Endothelial cell of umbilical vein (primary cell): ENCODE results near the gene SLC46A3. TPM values are rescaled to one million over a fixed set of nuclear protein-coding genes. Genes with fewer than 3 reads are reported as not detected.
A peak's percentile ranks its signal among the peaks of the same experiment; 100 is the strongest.

ENCODE experiments used
- BruUV-seq: library from RNA; stranded (reverse); fragments of 400-500 nt; replicated peaks from 2 replicates; lab custom pipeline; 2021; lab: Mats Ljungman, UMichigan
- CTCF ChIA-PET: fragments of 300-600, 350-600 bp; sonication (Branson Sonifier 250); formaldehyde crosslinking; loops from one replicate; lab custom pipeline; 2021; ENCODE audit warnings: antibody characterized with exemption, inconsistent platforms; lab: Charles Lee
- POLR2A ChIA-PET: fragments of 300-600, 350-600 bp; sonication (Branson Sonifier 250); formaldehyde crosslinking; loops from one replicate; lab custom pipeline; 2021; ENCODE audit warnings: antibody characterized with exemption, inconsistent platforms; lab: Charles Lee
- DNase-seq: peaks from one replicate; pipeline ENCODE4 v3.0.0-alpha.2; 2011; ENCODE audit warnings: low read depth, low spot score
- FAIRE-seq: peaks from 2 replicates; lab custom pipeline; 2011; peaks lifted over from hg19 to GRCh38; lab: Jason Lieb, UNC
- H2AFZ ChIP-seq: 2 replicates; pipeline ENCODE4 v1.6.0; 2012; ENCODE audit warnings: low read depth, low read length, control low read depth, inconsistent platforms
- H3K27ac ChIP-seq: 2 replicates; pipeline ENCODE4 v1.5.1; 2011; ENCODE audit warnings: low read depth, mild to moderate bottlenecking, control low read depth, low read length, moderate library complexity; ENCODE audit not compliant: insufficient read depth
- H3K27me3 ChIP-seq, 2 experiments: 2 replicates each; pipeline versions ENCODE4 v1.6.0 to v1.6.1; 2011; ENCODE audit warnings: low read length in 2 of 2, mixed read lengths in 1 of 2; ENCODE audit not compliant: control insufficient read depth in 2 of 2, insufficient read depth in 2 of 2
- H3K36me3 ChIP-seq, 2 experiments: 2 replicates in 1 of 2; 3 replicates in 1 of 2; pipeline ENCODE4 v1.5.1; 2011; ENCODE audit warnings: low read length in 2 of 2, mild to moderate bottlenecking in 1 of 2, moderate library complexity in 1 of 2; ENCODE audit not compliant: control insufficient read depth in 2 of 2, insufficient read depth in 2 of 2; ENCODE audit errors: extremely low read depth in 1 of 2
- H3K4me1 ChIP-seq: 3 replicates; pipeline ENCODE4 v1.5.1; 2011; ENCODE audit warnings: mild to moderate bottlenecking, low read length; ENCODE audit not compliant: control insufficient read depth, insufficient read depth; ENCODE audit errors: extremely low read depth
- H3K4me2 ChIP-seq: 2 replicates; pipeline ENCODE4 v1.6.1; 2011; ENCODE audit warnings: low read length, control low read depth, mixed read lengths; ENCODE audit not compliant: insufficient read depth
- H3K4me3 ChIP-seq, 3 experiments: fragments of 200-600 bp in 1 of 3; sonication (generic), shearing (Covaris generic) in 1 of 3; replicated peaks in 1 of 3; 2 replicates each; pipeline ENCODE4 v1.5.1; 2011 to 2016; ENCODE audit warnings: control low read depth in 3 of 3, low read length in 3 of 3, mild to moderate bottlenecking in 2 of 3, inconsistent platforms in 1 of 3, low read depth in 1 of 3, moderate library complexity in 1 of 3; ENCODE audit not compliant: insufficient read depth in 1 of 3
- H3K79me2 ChIP-seq: 2 replicates; pipeline ENCODE4 v1.6.0; 2012; ENCODE audit warnings: low read length, inconsistent platforms; ENCODE audit not compliant: control insufficient read depth, insufficient read depth
- H3K9ac ChIP-seq: replicated peaks from 2 replicates; pipeline ENCODE3; 2011; ENCODE audit warnings: low read length, control low read depth; ENCODE audit not compliant: insufficient read depth; ENCODE audit errors: extremely low read depth
- H3K9me1 ChIP-seq: replicated peaks from 3 replicates; pipeline ENCODE4 v1.6.0; 2011; ENCODE audit warnings: mild to moderate bottlenecking, low read length; ENCODE audit not compliant: control insufficient read depth, insufficient read depth; ENCODE audit errors: extremely low read depth
- H3K9me3 ChIP-seq: replicated peaks from 2 replicates; pipeline ENCODE4 v1.5.1; 2012; ENCODE audit warnings: low read length, inconsistent platforms; ENCODE audit not compliant: control insufficient read depth, insufficient read depth
- H4K20me1 ChIP-seq: replicated peaks from 2 replicates; pipeline ENCODE3; 2011; ENCODE audit warnings: mild to moderate bottlenecking, low read length; ENCODE audit not compliant: control insufficient read depth, insufficient read depth; ENCODE audit errors: extremely low read depth
- CTCF ChIP-seq, 2 donors: IDR thresholded peaks; 1 replicate in 1 of 2; 2 replicates in 1 of 2; pipeline ENCODE4 v1.5.1; 2011; ENCODE audit warnings: low read length in 2 of 2, mild to moderate bottlenecking in 2 of 2, moderate library complexity in 2 of 2, control low read depth in 1 of 2, inconsistent platforms in 1 of 2, low read depth in 1 of 2; ENCODE audit not compliant: insufficient read depth in 1 of 2; ENCODE audit errors: extremely low read depth in 1 of 2
- GATA2 ChIP-seq: IDR thresholded peaks from 2 replicates; pipeline ENCODE4 v1.7.0; 2011; ENCODE audit warnings: low read depth, mild to moderate bottlenecking, moderate library complexity, mixed read lengths, low read length; ENCODE audit not compliant: insufficient read length, insufficient read depth
- MYC ChIP-seq: IDR thresholded peaks from one replicate; pipeline ENCODE4 v1.6.1; 2011; ENCODE audit warnings: mild to moderate bottlenecking, low read depth, low read length
- POLR2AphosphoS5 ChIP-seq: IDR thresholded peaks from 2 replicates; pipeline ENCODE4 v1.6.1; 2012; ENCODE audit warnings: low read depth, mild to moderate bottlenecking, control low read depth, low read length, moderate library complexity; ENCODE audit not compliant: insufficient read depth
- dilution Hi-C: fragments of 300-500 bp; cut with MboI; formaldehyde crosslinking; loops from one replicate; pipeline ENCODE4 v1.15.0; 2019; ENCODE audit warnings: low sequenced_read_pairs; ENCODE audit not compliant: extremely low pct_ligation_motif_present
- intact Hi-C: fragments of 100-400 bp; cut with micrococcal nuclease; formaldehyde crosslinking; loops from one replicate; pipeline ENCODE4 v1.10.0; 2022
- polyA plus RNA-seq, 4 experiments: library from polyadenylated mRNA; depleted of rRNA in 3 of 4; stranded (reverse) in 3 of 4; unstranded in 1 of 4; fragments of >200 nt; gene quantifications; 2 replicates each; pipeline versions ENCODE4 v1.2.1 to v1.2.3, GENCODE V29; 2011 to 2012; ENCODE audit warnings: missing spikeins in 1 of 4
- total RNA-seq: library from RNA; stranded (reverse); gene quantifications from 2 replicates; pipeline ENCODE4 v1.2.3, GENCODE V29; 2021

SLC46A3 gene
- total and polyA plus RNA-seq, 2 donors (not counting 3 experiments of a cell fraction or from before 2014, with no cell fraction given) = 2.0 to 2.1 TPM

- CTCF ChIA-PET = interaction anchor here (0.7 to 2.5 kb wide), 6 partner anchors 10 to 76 kb away, joined by 3 to 12 read pairs (median 5); partner anchors contain the start of gene SLC46A3
- POLR2A ChIA-PET = no interaction called here
- H3K9ac ChIP-seq = peak overlapping the region; percentile 5
- TSS peak; percentile 16 for BruUV-seq
- dilution Hi-C loops = no loop called here
- no peaks in the 10 kb centered on the region for H3K27me3 ChIP-seq
- H3K4me2 ChIP-seq = peak overlapping the region; percentile 7
- no peaks in the 10 kb centered on the region for H3K9me3 ChIP-seq
- intact Hi-C loops = loop anchor here (2.0 kb wide), 1 partner anchor 76 kb away; no protein-coding TSS in a partner anchor
- peak overlapping the region; percentile 92 for H2AFZ ChIP-seq
- DNase-seq (peak; percentile 59), FAIRE-seq (peak; percentile 69)
- peak overlapping the region in 2 of 3 experiments; percentile 1 to 9 for H3K4me3 ChIP-seq
- H3K27ac ChIP-seq = no peak overlapping the region
- H3K4me1 ChIP-seq = peaks cover 30% of the 10 kb centered on the region
- no peaks in the 10 kb centered on the region for H4K20me1 ChIP-seq
- H3K9me1 ChIP-seq = no peaks in the 10 kb centered on the region
- H3K36me3 ChIP-seq = no peaks in the 10 kb centered on the region
- no peaks in the 10 kb centered on the region for H3K79me2 ChIP-seq
- no peak for TF ChIP-seq MYC
- TF ChIP-seq POLR2AphosphoS5 = no peak
- peak; percentile 61 for TF ChIP-seq GATA2
- TF ChIP-seq CTCF (IDR thresholded peaks at IDR 0.05; ENCODE audit: extremely low read depth in 1 of 2, insufficient read depth in 1 of 2, low read depth in 1 of 2, low read length in 2 of 2) = peak; percentile 4 to 13
Measured at GRCh38 chr13:28754698-28755545, 36.2 kb upstream of the SLC46A3 start.
